Measurements from ENCODE around the gene MLXIP. TPM values are rescaled to one million over a fixed set of nuclear protein-coding genes. Genes with fewer than 3 reads are reported as not detected.
A peak's percentile ranks its signal among the peaks of the same experiment; 100 is the strongest.

MLXIP gene
- total and polyA plus RNA-seq, 2 of the 13 experiments (the other 11 are each of a cell fraction or from before 2014, with no cell fraction given), result 5.3 to 6.7 TPM

- TF ChIP-seq ZBTB2 (CRISPR knock-in tag; IDR thresholded peaks at IDR 0.05; ENCODE audit: low read depth), result peak; percentile 58; the same call in 1 of the 2 replicates
- TF ChIP-seq RERE (CRISPR knock-in tag; IDR thresholded peaks at IDR 0.05; ENCODE audit: low read depth), result no peak
- TF ChIP-seq ZNF317 (CRISPR knock-in tag; IDR thresholded peaks at IDR 0.05), result peak; percentile 62; the same call in 1 of the 2 replicates
- peak; percentile 8 for TF ChIP-seq XRCC5 (optimal IDR thresholded peaks at IDR 0.05; ENCODE audit: low read length)
- TF ChIP-seq TOE1 (CRISPR knock-in tag; IDR thresholded peaks at IDR 0.05), result peak; percentile 47; the same call in 1 of the 2 replicates
- 0 out of 2 replicates have a peak, but pooled peaks have one; percentile 71 for TF ChIP-seq TSC22D2 (CRISPR knock-in tag; IDR thresholded peaks at IDR 0.05; ENCODE audit: borderline replicate concordance)
- peak; percentile 97 for TF ChIP-seq ZNF552 (CRISPR knock-in tag; IDR thresholded peaks at IDR 0.05; ENCODE audit: borderline replicate concordance)
- TF ChIP-seq KDM5B (CRISPR knock-in tag; IDR thresholded peaks at IDR 0.05; ENCODE audit: borderline replicate concordance), result peak; percentile 75
- 0 out of 2 replicates have a peak, but pooled peaks have one; percentile 5 for TF ChIP-seq ZNF770 (CRISPR knock-in tag; IDR thresholded peaks at IDR 0.05)
- no peak for TF ChIP-seq ZNF33A (CRISPR knock-in tag; IDR thresholded peaks at IDR 0.05; ENCODE audit: borderline replicate concordance)
- TF ChIP-seq ZXDC (CRISPR knock-in tag; IDR thresholded peaks at IDR 0.05), result 0 out of 2 replicates have a peak, but pooled peaks have one; percentile 50
- 0 out of 2 replicates have a peak, but pooled peaks have one; percentile 4 for TF ChIP-seq FOXP4 (CRISPR knock-in tag; IDR thresholded peaks at IDR 0.05)
- no peak for TF ChIP-seq ZNF772 (CRISPR knock-in tag; IDR thresholded peaks at IDR 0.05)
- TF ChIP-seq ATF1 (CRISPR knock-in tag; IDR thresholded peaks at IDR 0.05), result no peak
These were observed 526 bp downstream of the MLXIP start (continued) for GRCh38 chr12:122079033-122079531.
